IMR-90 (cell line): Measurements from ENCODE around the gene CDH2. TPM values are rescaled to one million over a fixed set of nuclear protein-coding genes. Genes with fewer than 3 reads are reported as not detected.

ENCODE experiments used
- ATAC-seq: fragments of 200-7000 bp; cut with Tn5 transposase; 2 replicates; pipeline ENCODE4 v1.9.1; 2020; ENCODE audit warnings: low read depth, mild to moderate bottlenecking, moderate library complexity
- BruUV-seq: library from RNA; stranded (reverse); fragments of 400-500 nt; replicated peaks from 2 replicates; lab custom pipeline; 2021; lab: Mats Ljungman, UMichigan
- CTCF ChIA-PET: fragments of 300-600 bp; formaldehyde crosslinking; extraction: SDS; loops from one replicate; lab custom pipeline; 2021; ENCODE audit warnings: antibody characterized with exemption; lab: Yijun Ruan, JAX
- POLR2A ChIA-PET: fragments of 300-600 bp; sonication (Branson Sonifier 250); formaldehyde crosslinking; loops from one replicate; lab custom pipeline; 2022; ENCODE audit warnings: antibody characterized with exemption; ENCODE audit not compliant: unreplicated experiment; lab: Charles Lee
- DNase-seq: peaks from one replicate; pipeline ENCODE4 v3.0.0; 2013
- H2AFZ ChIP-seq: replicated peaks from 2 replicates; pipeline ENCODE3; 2013; ENCODE audit warnings: low read length, mild to moderate bottlenecking; ENCODE audit not compliant: poor library complexity
- H2AK5ac ChIP-seq: 2 replicates; pipeline ENCODE4 v1.6.1; 2013; ENCODE audit warnings: low read depth, low read length, inconsistent platforms
- H2AK9ac ChIP-seq: replicated peaks from 2 replicates; pipeline ENCODE3; 2013; ENCODE audit warnings: mild to moderate bottlenecking, low read depth, low read length, moderate library complexity; ENCODE audit not compliant: poor library complexity
- H2BK120ac ChIP-seq: 2 replicates; pipeline ENCODE4 v1.6.1; 2013; ENCODE audit warnings: low read depth, low read length, inconsistent platforms
- H2BK15ac ChIP-seq: 3 replicates; pipeline ENCODE4 v1.6.1; 2013; ENCODE audit warnings: low read depth, low read length, inconsistent platforms
- H2BK20ac ChIP-seq: 2 replicates; pipeline ENCODE4 v1.6.1; 2013; ENCODE audit warnings: low read depth, mild to moderate bottlenecking, inconsistent platforms, low read length, moderate library complexity
- H2BK5ac ChIP-seq: 2 replicates; pipeline ENCODE4 v1.6.1; 2013; ENCODE audit warnings: mild to moderate bottlenecking, low read depth, low read length, inconsistent platforms; ENCODE audit not compliant: poor library complexity, severe bottlenecking
- H3K14ac ChIP-seq: replicated peaks from 2 replicates; pipeline ENCODE4 v1.6.1; 2013; ENCODE audit warnings: low read depth, low read length, inconsistent platforms
- H3K18ac ChIP-seq: 2 replicates; pipeline ENCODE4 v1.6.1; 2013; ENCODE audit warnings: low read depth, low read length, control low read depth
- H3K23ac ChIP-seq: 2 replicates; pipeline ENCODE4 v1.6.1; 2013; ENCODE audit warnings: low read depth, low read length, inconsistent platforms
- H3K27ac ChIP-seq: 2 replicates; pipeline ENCODE4 v1.5.1; 2013; ENCODE audit warnings: mild to moderate bottlenecking, control low read depth, low read length; ENCODE audit not compliant: insufficient read depth
- H3K27me3 ChIP-seq: 2 replicates; pipeline ENCODE4 v1.6.1; 2013; ENCODE audit warnings: low read length; ENCODE audit not compliant: control insufficient read depth, insufficient read depth
- H3K36me3 ChIP-seq: 2 replicates; pipeline ENCODE4 v1.6.1; 2013; ENCODE audit warnings: low read length, mixed read lengths; ENCODE audit not compliant: control insufficient read depth, insufficient read depth
- H3K4ac ChIP-seq: 2 replicates; pipeline ENCODE4 v1.6.1; 2013; ENCODE audit warnings: low read depth, low read length, inconsistent platforms
- H3K4me1 ChIP-seq: 2 replicates; pipeline ENCODE4 v1.6.1; 2013; ENCODE audit warnings: low read length, mixed read lengths; ENCODE audit not compliant: control insufficient read depth, insufficient read depth
- H3K4me2 ChIP-seq: 2 replicates; pipeline ENCODE4 v1.6.1; 2013; ENCODE audit warnings: low read depth, mild to moderate bottlenecking, control low read depth, low read length, moderate library complexity
- H3K4me3 ChIP-seq: 2 replicates; pipeline ENCODE4 v1.5.1; 2013; ENCODE audit warnings: low read depth, mild to moderate bottlenecking, control low read depth, low read length, moderate library complexity; ENCODE audit not compliant: insufficient read depth
- H3K56ac ChIP-seq: 2 replicates; pipeline ENCODE4 v1.6.1; 2013; ENCODE audit warnings: low read length, inconsistent platforms; ENCODE audit not compliant: insufficient read depth; ENCODE audit errors: extremely low read depth
- H3K79me1 ChIP-seq, 2 experiments: 2 replicates each; pipeline ENCODE4 v1.6.1; 2013; ENCODE audit warnings: low read length in 2 of 2, inconsistent platforms in 1 of 2, low read depth in 1 of 2
- H3K9ac ChIP-seq: 2 replicates; pipeline ENCODE4 v1.6.1; 2013; ENCODE audit warnings: low read depth, low read length, control low read depth
- H3K9me1 ChIP-seq: 2 replicates; pipeline ENCODE4 v1.6.1; 2013; ENCODE audit warnings: low read length, inconsistent platforms; ENCODE audit not compliant: insufficient read depth
- H3K9me3 ChIP-seq: 2 replicates; pipeline ENCODE4 v1.6.1; 2013; ENCODE audit warnings: low read length; ENCODE audit not compliant: control insufficient read depth, insufficient read depth
- H4K20me1 ChIP-seq: 2 replicates; pipeline ENCODE4 v1.6.1; 2013; ENCODE audit warnings: low read length, inconsistent platforms; ENCODE audit not compliant: insufficient read depth
- H4K5ac ChIP-seq: 2 replicates; pipeline ENCODE4 v1.6.1; 2013; ENCODE audit warnings: mild to moderate bottlenecking, low read depth, low read length, control low read depth
- H4K8ac ChIP-seq, 2 experiments: 2 replicates each; pipeline ENCODE4 v1.6.1; 2013; ENCODE audit warnings: low read depth in 2 of 2, low read length in 2 of 2, control low read depth in 1 of 2, inconsistent platforms in 1 of 2
- H4K91ac ChIP-seq: 2 replicates; pipeline ENCODE4 v1.6.1; 2013; ENCODE audit warnings: low read depth, low read length, inconsistent platforms; ENCODE audit not compliant: insufficient read depth
- BHLHE40 ChIP-seq: fragments of 150-350 bp; IDR thresholded peaks from 2 replicates; pipeline ENCODE4 v1.6.1; 2016; ENCODE audit warnings: mild to moderate bottlenecking, low read depth, low read length
- CEBPB ChIP-seq: IDR thresholded peaks from 2 replicates; pipeline ENCODE4 v1.6.1; 2012; ENCODE audit warnings: low read depth, low read length, improper control_type of control experiment
- CHD1 ChIP-seq: IDR thresholded peaks from 2 replicates; pipeline ENCODE4 v1.6.1; 2012; ENCODE audit warnings: low read depth, low read length, improper control_type of control experiment
- CTCF ChIP-seq: conservative IDR thresholded peaks from 2 replicates; pipeline ENCODE4 v1.5.1; 2012; ENCODE audit warnings: mild to moderate bottlenecking, low read depth, low read length, improper control_type of control experiment
- ELK1 ChIP-seq: fragments of 150-350 bp; IDR thresholded peaks from 2 replicates; pipeline ENCODE4 v1.6.1; 2016; ENCODE audit warnings: low read depth, mild to moderate bottlenecking, low read length, moderate library complexity, borderline replicate concordance
- FOS ChIP-seq: fragments of 150-350 bp; IDR thresholded peaks from 2 replicates; pipeline ENCODE4 v1.6.1; 2016; ENCODE audit warnings: low read depth, low read length
- MAFK ChIP-seq: IDR thresholded peaks from 2 replicates; pipeline ENCODE4 v1.6.1; 2012; ENCODE audit warnings: low read depth, low read length, improper control_type of control experiment
- MAZ ChIP-seq: IDR thresholded peaks from 2 replicates; pipeline ENCODE4 v1.6.1; 2012; ENCODE audit warnings: low read depth, mild to moderate bottlenecking, low read length, improper control_type of control experiment, moderate library complexity, borderline replicate concordance
- MXI1 ChIP-seq: IDR thresholded peaks from 2 replicates; pipeline ENCODE4 v1.6.1; 2012; ENCODE audit warnings: low read depth, mild to moderate bottlenecking, low read length, moderate library complexity, borderline replicate concordance
- NFE2L2 ChIP-seq: fragments of 150-350 bp; IDR thresholded peaks from 2 replicates; pipeline ENCODE4 v1.6.1; 2016; ENCODE audit warnings: low read depth, mild to moderate bottlenecking, low read length
- POLR2A ChIP-seq: IDR thresholded peaks from 2 replicates; pipeline ENCODE4 v1.6.1; 2012; ENCODE audit warnings: mild to moderate bottlenecking, low read depth, low read length
- RAD21 ChIP-seq: IDR thresholded peaks from 2 replicates; pipeline ENCODE4 v1.6.1; 2012; ENCODE audit warnings: low read length, improper control_type of control experiment
- RCOR1 ChIP-seq: IDR thresholded peaks from 2 replicates; pipeline ENCODE4 v1.6.1; 2012; ENCODE audit warnings: mild to moderate bottlenecking, low read length, improper control_type of control experiment; ENCODE audit not compliant: insufficient replicate concordance
- RFX5 ChIP-seq: IDR thresholded peaks from 2 replicates; pipeline ENCODE4 v1.8.0; 2012; ENCODE audit warnings: low read depth, mild to moderate bottlenecking, low read length, moderate library complexity
- SMC3 ChIP-seq: fragments of 150-350 bp; IDR thresholded peaks from 2 replicates; pipeline ENCODE4 v1.6.1; 2016; ENCODE audit warnings: low read depth, mild to moderate bottlenecking, antibody characterized with exemption, low read length, moderate library complexity
- USF2 ChIP-seq: fragments of 150-350 bp; IDR thresholded peaks from 2 replicates; pipeline ENCODE4 v1.6.1; 2017; ENCODE audit warnings: mild to moderate bottlenecking, antibody characterized with exemption, low read length, low read depth
- whole genome bisulfite sequencing, 2 experiments: methylation state at CpG; one replicate each; pipeline versions ENCODE4 v1.1.5 to v1.1.7; 2013; ENCODE audit warnings: missing lambda C conversion rate in 2 of 2; ENCODE audit not compliant: insufficient read length in 1 of 2; ENCODE audit errors: extremely low coverage in 2 of 2; 5-methylcytosine and 5-hydroxymethylcytosine counted together
- dilution Hi-C: fragments of 300-500 bp; cut with HindIII; formaldehyde crosslinking; loops from one replicate; pipeline ENCODE4 v1.14.3; 2018; ENCODE audit warnings: low sequenced_read_pairs; ENCODE audit not compliant: unreplicated experiment
- in situ Hi-C: fragments of 300-500 bp; cut with MboI; formaldehyde crosslinking; loops from 3 replicates; pipeline ENCODE4 v1.14.3; 2019; ENCODE audit warnings: low sequenced_read_pairs, inconsistent platforms, mixed read lengths
- intact Hi-C: fragments of 100-400 bp; cut with micrococcal nuclease; formaldehyde crosslinking; loops from 2 replicates; pipeline ENCODE4 v1.10.0; 2022
- polyA plus RNA-seq, 3 experiments: library from polyadenylated mRNA; depleted of rRNA; stranded (reverse); fragments of >200 nt; gene quantifications; 2 replicates each; pipeline ENCODE4 v1.2.3, GENCODE V29; 2012; ENCODE audit warnings: low replicate concordance in 1 of 3
- total RNA-seq: library from RNA; depleted of rRNA; stranded (reverse); fragments of >200 nt; gene quantifications from 2 replicates; pipeline ENCODE4 v1.2.3, GENCODE V29; 2012

Gene CDH2
- total and polyA plus RNA-seq, 2 of the 4 experiments (the other 2 are of a cell fraction), result 55.6 to 111 TPM

DNA sequence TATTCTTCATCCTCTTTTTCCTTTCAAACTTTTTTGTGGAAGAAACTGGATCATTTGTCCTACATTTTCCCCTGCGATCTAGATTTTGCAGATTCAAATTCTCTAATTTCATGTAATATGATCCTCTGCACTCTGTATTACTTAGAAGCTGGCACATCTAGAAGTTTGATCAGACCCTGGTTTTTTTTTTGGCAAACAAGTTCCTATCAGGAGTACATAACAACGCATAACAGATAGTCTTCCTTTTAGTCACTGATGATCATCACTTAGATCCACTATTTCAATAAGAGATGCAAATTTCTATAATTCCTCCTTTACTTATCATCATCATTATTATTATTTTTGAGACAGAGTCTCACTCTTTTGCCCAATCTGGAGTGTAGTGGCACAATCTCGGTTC lies 117.1 kb downstream of the CDH2 start:
- H3K36me3 ChIP-seq, result no peaks in the 10 kb centered on the region
- 100% methylated on average over 1 of the region's 3 CpGs; no CpG with 5 or more reads in 1 of the 2 experiments for WGBS, 2 experiments
- peaks cover 24 to 36% of the 10 kb centered on the region in 2 experiments for H3K79me1 ChIP-seq
- H3K4me3 ChIP-seq, result no peak overlapping the region
- DNase-seq (no peak), ATAC-seq (no peak)
- peak overlapping the region; percentile 62; the same call in 1 of the 2 replicates for H2AK5ac ChIP-seq
- H4K5ac ChIP-seq, result no peak overlapping the region
- H2AFZ ChIP-seq, result no peak overlapping the region
- POLR2A ChIA-PET, result no interaction called here
- no peak overlapping the region for H2BK20ac ChIP-seq
- H3K9me3 ChIP-seq, result no peaks in the 10 kb centered on the region
- H3K27me3 ChIP-seq, result no peaks in the 10 kb centered on the region
- no peak overlapping the region for H4K8ac ChIP-seq
- TF ChIP-seq RCOR1 (no peak), MXI1 (no peak), RAD21 (no peak), NFE2L2 (no peak), FOS (no peak), ELK1 (no peak), CTCF (no peak), MAZ (no peak), MAFK (no peak), RFX5 (no peak), CEBPB (no peak), POLR2A (no peak), CHD1 (no peak), BHLHE40 (no peak), USF2 (no peak), SMC3 (no peak)
- H2BK15ac ChIP-seq, result no peak overlapping the region
- H2AK9ac ChIP-seq, result no peak overlapping the region
- H3K27ac ChIP-seq, result no peak overlapping the region
- H3K9me1 ChIP-seq, result peaks cover 13% of the 10 kb centered on the region
- in situ Hi-C loops (no loop called here), intact Hi-C loops (no loop called here), dilution Hi-C loops (no loop called here)
- no peak overlapping the region for H2BK5ac ChIP-seq
- CTCF ChIA-PET, result no interaction called here
- no peak overlapping the region for H3K4ac ChIP-seq
- H3K18ac ChIP-seq, result no peak overlapping the region
- H3K56ac ChIP-seq, result no peak overlapping the region
- no TSS peak for BruUV-seq
- H3K23ac ChIP-seq, result no peak overlapping the region
- H4K20me1 ChIP-seq, result no peaks in the 10 kb centered on the region
- H2BK120ac ChIP-seq, result no peak overlapping the region
- no peak overlapping the region for H4K91ac ChIP-seq
- no peak overlapping the region for H3K4me2 ChIP-seq
- H3K9ac ChIP-seq, result no peak overlapping the region
- peaks cover 11% of the 10 kb centered on the region for H3K4me1 ChIP-seq
- no peak overlapping the region for H3K14ac ChIP-seq
